Putamen (tissue), 1 donor: ENCODE measurements around the gene MMP14.

Experiments used
- DNase-seq: peaks from one replicate; pipeline ENCODE4 v3.0.0-alpha.2; 2016; ENCODE audit warnings: low spot score

Gene MMP14

GRCh38 chr14:22861651-22862050 lies 25.3 kb downstream of the MMP14 start:
- no peak for DNase-seq

DNA sequence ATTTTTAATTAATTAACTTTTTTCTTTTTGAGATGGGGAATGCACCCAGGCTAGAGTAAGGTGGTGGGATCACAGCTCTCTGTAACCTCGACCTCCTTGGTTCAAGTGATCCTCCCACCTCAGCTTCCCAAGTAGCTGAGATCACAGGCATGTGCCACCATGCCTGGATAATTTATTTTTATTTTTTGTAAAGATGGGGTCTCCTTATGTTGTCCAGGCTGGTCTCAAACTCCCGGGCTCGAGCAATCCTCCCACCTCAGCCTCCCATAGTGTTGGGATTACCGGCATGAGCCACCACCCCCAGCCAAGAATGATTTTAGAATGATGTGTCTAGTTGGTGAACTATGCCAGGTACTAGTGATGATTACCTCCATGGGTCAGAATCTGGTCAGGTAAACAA lies 28.6 kb downstream of the MMP14 start:
- DNase-seq, result no peak

- DNase-seq, result no peak
Measured at GRCh38 chr14:22865424-22866405, 29.3 kb downstream of the MMP14 start.

- DNase-seq, result no peak
Measured at GRCh38 chr14:22866874-22867273, 30.5 kb downstream of the MMP14 start.

- DNase-seq, result no peak
Measured at GRCh38 chr14:22870811-22871223, 34.4 kb downstream of the MMP14 start.

- DNase-seq, result peak; percentile 89
Measured at GRCh38 chr14:22871224-22872032, 35.0 kb downstream of the MMP14 start, which contains the start of gene LRP10. LRP10 (plus strand) TSS chr14:22871740; CDS start chr14:22872304, 564 bp downstream.

DNA sequence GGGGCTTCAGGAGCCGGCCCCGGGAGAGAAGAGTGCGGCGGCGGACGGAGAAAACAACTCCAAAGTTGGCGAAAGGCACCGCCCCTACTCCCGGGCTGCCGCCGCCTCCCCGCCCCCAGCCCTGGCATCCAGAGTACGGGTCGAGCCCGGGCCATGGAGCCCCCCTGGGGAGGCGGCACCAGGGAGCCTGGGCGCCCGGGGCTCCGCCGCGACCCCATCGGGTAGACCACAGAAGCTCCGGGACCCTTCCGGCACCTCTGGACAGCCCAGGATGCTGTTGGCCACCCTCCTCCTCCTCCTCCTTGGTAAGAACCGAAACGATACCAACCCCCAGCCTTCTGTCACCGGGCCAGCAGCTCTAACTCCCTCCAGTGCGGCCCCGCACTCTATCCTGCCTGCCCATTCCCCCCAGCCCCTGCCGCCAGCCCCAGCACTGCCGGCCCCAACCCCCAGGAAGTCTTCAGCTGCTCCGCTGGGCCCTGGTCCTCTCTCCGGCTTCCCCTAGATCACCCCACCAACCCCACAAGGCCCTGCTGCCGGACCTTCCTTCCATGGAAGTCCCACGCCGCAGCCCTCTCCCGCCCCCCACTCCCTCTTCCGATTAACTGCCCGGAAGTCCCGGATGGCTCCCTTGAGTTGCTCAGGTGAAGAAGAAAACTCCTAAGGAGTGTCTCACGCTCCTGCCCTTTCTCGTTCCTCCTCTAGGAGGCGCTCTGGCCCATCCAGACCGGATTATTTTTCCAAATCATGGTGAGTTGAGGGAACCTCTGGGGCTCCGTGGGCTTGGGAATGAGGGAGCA lies 35.8 kb downstream of the MMP14 start:
- peak; percentile 72 for DNase-seq

GRCh38 chr14:22872833-22873520 lies 36.6 kb downstream of the MMP14 start:
- no peak for DNase-seq

- DNase-seq, result no peak
Measured at GRCh38 chr14:22875003-22875747, 38.8 kb downstream of the MMP14 start.

DNA sequence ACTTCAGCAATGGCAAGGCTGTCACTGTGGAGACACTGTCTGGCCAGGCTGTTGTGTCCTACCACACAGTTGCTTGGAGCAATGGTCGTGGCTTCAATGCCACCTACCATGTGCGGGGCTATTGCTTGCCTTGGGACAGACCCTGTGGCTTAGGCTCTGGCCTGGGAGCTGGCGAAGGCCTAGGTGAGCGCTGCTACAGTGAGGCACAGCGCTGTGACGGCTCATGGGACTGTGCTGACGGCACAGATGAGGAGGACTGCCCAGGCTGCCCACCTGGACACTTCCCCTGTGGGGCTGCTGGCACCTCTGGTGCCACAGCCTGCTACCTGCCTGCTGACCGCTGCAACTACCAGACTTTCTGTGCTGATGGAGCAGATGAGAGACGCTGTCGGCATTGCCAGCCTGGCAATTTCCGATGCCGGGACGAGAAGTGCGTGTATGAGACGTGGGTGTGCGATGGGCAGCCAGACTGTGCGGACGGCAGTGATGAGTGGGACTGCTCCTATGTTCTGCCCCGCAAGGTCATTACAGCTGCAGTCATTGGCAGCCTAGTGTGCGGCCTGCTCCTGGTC lies 39.4 kb downstream of the MMP14 start:
- DNase-seq, result no peak

- no peak for DNase-seq
Measured at GRCh38 chr14:22877000-22877501, 40.7 kb downstream of the MMP14 start.

DNA sequence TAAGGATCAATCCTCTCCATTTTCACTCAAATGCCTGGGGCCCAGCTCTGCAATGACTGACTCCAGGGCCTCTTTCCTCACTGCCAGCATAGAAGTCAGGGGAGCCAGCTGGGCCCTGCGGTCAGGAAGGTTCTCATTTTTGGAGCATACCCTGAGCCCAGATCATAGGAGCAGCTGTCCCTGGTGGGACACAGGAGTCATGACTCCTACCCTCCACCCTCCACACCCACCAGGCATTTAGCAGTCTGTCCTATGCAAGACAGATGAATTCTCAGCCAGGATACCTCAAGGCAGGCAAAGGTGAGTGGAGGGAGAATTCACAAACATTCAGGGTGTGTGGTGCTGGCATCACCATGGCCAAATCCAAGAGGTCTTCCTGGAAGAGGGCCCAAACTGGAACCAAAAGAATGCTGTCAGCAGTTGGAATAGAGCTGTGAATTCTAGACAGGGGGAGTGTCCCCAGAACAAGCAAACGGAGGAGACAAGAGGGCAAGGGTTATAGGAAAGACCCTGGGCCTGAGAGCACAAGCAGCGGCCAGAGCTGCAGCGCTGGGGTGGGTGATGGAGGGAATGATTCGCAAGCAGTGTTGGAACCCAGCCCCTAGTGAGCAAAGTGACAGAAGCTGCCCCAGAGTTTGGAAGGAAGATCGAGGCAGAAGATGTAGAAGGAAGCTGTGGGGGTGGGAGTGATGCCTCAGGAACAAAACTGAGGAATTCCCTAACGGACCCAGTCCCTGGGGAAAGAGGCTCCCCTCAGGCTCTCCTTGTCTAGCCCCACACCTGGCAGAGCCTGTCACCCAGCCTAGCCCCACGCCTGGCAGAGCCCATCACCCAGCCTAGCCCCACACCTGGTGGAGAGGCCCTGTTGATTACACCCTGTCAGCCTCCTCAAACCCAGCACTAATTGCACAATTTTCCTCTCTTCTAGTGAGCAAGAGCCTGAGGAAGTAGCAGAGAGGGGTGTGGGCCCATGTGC lies 42.2 kb downstream of the MMP14 start:
- no peak for DNase-seq

- DNase-seq, result no peak
Measured at GRCh38 chr14:22882064-22882463, 45.7 kb downstream of the MMP14 start.

- DNase-seq, result peak; percentile 70
Measured at GRCh38 chr14:22882529-22883172, 46.3 kb downstream of the MMP14 start.

- DNase-seq, result no peak
Measured at GRCh38 chr14:22883173-22883976, 47.0 kb downstream of the MMP14 start, which contains the start of gene REM2. REM2 (plus strand) TSS chr14:22883222; CDS start chr14:22883288, 66 bp downstream.

GRCh38 chr14:22884076-22884737 lies 47.8 kb downstream of the MMP14 start:
- DNase-seq, result no peak
